GM19239 (cell line): ENCODE data around the gene PTPN7.
"Not testable (repeated sequence)": the region's sequence is repeated elsewhere in the genome, so short reads cannot be mapped to it uniquely, and the experiment has no call there.

Experiments used
- DNase-seq: peaks from one replicate; pipeline ENCODE4 v3.0.0; 2011; ENCODE audit warnings: low spot score; ENCODE audit not compliant: insufficient read length
- FAIRE-seq: peaks from 2 replicates; lab custom pipeline; 2011; peaks lifted over from hg19 to GRCh38; lab: Jason Lieb, UNC

Gene PTPN7

DNA sequence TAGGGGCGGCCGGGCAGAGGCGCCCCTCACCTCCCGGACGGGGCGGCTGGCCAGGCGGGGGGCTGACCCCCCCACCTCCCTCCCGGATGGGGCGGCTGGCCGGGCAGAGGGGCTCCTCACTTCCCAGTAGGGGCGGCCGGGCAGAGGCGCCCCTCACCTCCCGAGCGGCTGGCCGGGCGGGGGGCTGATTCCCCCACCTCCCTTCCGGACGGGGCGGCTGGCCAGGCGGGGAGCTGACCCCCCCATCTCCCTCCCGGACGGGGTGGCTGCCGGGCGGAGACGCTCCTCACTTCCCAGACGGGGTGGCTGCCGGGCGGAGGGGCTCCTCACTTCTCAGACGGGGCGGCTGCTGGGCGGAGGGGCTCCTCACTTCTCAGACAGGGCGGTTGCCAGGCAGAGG lies 31.0 kb upstream of the PTPN7 start:
- not testable (repeated sequence) for DNase-seq, FAIRE-seq

DNA sequence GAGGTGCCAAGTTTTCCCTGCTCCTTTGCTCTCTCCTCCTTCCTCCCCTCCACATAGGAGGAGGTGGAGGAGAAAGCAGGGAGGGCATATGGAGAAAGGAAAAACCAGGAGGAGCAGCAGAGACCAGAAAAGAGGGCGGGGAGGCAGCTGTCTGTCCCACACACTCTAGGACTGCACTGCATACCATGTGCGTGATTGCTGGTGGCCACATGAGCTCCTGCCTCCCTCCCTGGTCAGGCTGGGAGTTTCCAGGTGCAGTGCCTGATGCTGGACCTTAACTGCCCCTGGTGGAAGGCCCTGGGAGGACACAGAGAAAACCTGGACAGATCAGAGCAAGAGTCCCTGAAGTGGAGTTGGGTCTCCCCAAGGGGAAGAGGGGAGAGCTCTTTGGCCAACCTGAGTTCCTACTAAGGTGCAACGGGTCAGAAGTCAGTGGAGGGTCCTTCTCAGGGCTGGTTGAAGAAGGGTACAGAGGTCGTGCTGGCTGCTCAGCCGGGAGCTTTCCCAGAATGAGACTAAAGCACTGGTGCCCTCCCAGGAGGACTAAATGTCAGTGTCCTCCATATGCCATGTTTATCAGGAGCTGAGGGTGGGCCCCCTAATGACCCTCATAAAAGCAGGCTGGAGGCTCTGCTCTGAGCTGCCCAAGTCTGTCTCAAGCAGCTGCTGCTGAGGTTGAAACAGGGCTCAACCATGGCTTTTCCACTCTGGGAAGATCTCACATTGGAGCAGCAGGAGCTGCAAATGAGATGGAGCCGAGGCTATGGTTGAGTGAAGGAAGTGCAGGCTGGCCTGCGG lies 29.7 kb upstream of the PTPN7 start:
- no peak for DNase-seq
- FAIRE-seq, result no peak

- FAIRE-seq, result no peak
- no peak for DNase-seq
These were observed 28.8 kb upstream of the PTPN7 start for GRCh38 chr1:202189001-202189790.

DNA sequence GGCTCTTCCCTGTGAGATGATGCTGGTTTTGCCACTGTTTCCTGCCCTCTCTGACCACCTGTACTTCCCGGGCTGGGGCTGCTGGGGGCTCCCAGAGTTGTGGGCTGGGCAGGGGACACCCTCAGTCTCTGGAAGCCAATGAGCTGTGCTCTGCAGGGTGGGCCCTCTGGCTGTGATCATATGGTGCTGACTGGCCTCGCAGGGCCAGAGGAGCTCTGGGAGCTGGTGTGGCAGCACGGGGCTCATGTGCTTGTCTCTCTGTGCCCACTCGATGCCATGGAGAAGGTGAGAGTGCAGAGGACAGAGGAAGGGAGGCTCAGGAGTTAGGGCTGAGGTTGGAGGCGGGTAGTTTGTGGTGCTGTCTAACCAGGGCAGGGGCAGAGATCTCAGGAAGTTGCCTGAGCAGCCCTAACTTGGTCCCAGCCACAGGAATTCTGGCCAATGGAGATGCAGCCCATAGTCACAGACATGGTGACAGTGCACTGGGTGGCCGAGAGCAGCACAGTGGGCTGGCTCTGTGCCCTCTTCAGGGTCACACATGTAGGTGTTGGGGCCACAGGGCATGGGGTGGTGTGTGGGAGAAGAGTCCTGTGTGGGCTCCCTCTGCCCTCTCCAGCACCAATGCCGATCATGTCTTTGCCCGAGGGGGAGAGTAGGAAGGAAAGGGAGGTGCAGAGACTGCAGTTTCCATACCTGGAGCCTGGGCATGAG lies 27.4 kb upstream of the PTPN7 start:
- FAIRE-seq, result no peak

DNA sequence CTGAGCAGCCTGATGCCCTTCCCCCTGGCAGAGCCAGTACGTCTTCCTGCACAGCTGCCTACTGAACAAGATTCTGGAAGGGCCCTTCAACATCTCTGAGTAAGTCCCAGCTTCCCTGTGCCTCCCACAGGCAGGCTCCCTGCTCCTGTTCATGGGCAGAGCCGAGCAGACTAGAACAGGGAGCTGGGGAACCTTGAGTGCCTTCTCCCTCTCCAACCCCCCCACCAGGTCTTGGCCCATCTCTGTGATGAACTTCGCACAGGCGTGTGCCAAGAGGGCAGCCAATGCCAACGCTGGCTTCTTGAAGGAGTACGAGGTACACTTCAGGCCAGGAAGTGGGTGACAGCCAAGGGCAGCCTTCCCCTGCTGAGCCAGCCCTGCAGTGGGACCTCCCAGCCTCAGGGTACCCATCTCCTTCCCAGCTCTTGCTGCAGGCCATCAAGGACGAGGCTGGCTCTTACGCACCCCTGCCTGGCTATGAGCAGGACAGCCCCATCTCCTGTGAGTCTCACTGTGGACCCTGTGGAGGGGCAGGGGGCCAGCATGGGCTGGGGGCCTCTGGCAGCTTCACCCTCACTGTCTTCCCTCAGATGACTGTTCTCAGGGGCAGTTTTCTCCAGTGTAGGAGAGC lies 26.8 kb upstream of the PTPN7 start:
- FAIRE-seq, result no peak

More for the DNA sequence above, 27.4 kb upstream of the PTPN7 start:
- DNase-seq, result no peak

GRCh38 chr1:202186327-202186726 lies 25.9 kb upstream of the PTPN7 start:
- FAIRE-seq (no peak), DNase-seq (no peak)

More for the DNA sequence above, 26.8 kb upstream of the PTPN7 start:
- no peak for DNase-seq

DNA sequence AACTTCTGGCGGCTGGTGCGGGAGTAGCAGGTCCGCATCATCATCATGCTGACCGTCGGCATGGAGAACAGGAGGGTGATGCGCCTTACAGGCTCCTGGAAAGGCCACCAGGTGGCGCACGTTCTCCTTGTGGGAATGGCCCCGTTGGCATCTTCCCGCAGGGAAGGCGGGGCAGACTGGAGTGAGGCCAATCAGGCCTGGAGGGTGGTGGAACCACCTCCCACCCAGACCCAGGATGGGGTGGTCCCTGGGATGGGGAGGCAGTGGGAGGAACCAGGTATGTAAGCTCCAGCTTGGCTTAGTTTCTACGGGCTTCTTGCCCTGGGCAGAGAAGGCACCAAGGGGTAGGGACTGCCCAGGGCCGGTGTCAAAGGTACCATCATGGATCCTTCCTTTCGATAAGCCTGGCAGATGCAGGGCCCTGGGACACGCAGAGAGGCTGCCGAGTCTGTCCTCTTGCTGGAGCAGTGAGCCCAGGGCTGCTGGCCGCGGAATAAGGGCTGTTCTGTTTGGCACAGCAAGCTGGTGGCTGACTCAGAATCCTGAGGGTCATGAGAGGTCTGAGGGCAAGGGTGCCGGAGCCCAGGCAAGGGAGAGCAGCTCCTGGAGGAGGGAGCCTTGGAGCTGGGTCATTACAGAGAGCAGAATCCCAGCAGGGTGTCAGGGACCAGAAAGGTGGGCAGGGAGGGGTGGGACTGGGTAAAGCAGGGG lies 24.5 kb upstream of the PTPN7 start:
- DNase-seq, result peak; percentile 66
- FAIRE-seq, result peak; percentile 78

DNA sequence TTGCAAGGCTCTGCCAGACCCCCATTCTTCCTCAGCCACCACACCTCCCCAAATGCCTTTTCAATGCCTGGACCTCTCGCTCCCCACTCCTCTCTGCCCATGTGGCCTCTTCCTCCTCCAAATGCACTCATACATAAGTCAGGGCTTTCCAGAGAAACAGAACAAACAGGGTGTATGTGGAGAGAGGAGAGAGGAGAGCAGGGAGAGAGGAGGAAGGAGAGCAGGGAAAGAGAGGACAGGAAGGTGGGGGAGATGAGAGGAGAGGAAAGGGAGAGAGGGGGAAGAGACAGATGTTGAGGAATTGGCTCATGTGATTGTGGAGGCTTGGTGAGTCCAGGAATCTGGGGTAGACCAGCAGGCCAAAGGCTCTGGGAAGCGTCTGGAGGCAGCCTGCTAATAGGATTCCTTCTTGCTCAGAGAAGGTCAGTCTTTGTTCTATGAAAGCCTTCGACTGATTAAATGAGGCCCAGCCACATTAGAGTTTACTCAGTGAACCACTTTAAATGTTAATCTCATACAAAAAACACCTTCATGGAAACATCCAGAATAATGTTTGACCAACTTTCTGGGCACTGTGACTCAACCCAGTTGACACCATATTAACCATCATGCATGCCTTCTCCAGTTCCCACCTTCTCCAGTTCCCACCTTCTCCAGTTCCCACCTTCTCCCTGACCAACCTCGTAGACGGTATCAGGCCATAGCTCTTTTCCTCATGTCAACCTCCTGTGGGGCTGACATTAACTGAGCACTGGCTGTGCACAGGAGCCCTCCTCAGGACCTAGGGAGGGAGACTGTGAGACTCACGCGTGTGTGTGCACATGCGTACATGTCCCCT lies 21.9 kb upstream of the PTPN7 start:
- DNase-seq, result no peak
- FAIRE-seq, result no peak

DNA sequence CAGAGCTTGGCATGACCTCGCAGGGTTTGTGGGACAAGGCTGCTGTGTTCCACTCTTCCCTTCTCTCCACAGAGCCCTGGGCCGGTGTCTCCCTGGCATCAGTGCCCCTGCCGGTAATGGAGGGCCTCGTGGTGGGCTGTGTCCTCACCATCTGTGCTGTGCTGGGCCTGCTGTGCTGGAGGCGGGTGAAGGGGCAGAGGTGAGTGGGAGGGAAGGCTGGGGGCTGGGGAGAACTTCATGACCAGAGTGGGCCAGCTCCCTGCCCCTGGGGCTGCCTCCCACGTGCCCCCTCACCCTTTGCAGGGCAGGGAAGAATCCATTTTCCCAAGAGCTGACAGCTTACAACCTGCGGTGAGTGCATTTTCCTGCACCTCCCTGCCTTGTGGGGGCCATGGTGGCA lies 21.2 kb upstream of the PTPN7 start:
- DNase-seq, result no peak
- FAIRE-seq, result no peak

GRCh38 chr1:202180751-202181139 lies 20.3 kb upstream of the PTPN7 start:
- not testable (repeated sequence) for DNase-seq, FAIRE-seq

DNA sequence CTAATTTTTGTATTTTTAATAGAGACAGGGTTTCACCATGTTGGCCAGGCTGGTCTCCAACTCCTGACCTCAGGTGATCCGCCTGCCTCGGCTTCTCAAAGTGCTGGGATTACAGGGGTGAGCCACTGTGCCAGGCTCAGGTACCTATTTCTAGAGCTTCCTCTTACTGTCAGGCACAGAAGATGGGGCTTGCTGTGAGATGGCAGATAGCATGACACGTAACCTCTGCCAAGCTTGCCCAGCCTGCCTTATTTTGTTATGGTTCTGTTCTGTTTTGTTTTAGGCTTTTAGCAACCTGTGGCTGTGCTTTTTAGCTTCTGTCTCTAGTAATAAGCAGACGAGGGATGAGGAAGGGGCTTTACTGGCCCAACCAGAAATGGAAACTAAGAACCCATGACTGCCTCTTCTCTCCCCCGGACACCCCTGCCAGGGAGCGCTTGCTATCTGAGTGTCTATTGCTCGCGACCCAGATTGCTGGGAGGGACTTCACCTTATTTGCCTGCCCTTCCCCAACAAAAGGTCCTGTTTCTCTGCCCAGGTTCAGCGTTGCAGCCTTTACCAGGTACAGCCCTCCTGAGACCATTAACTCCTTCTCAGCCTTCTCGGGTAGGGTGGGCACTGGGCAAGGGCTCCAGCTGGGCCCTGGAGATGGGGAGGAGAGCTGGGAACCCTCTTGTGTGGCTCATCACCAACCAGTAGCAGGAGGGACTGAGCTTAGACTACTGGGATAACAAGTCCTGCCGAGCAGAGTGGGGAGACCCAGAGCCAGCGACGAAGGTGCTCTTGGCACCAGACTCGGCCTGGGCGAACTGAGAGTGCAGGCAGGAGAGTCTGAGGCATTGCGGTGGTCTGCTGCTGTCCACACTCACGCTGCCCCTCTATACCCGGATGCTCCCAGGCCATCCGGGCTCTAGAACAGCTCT lies 19.7 kb upstream of the PTPN7 start:
- no peak for FAIRE-seq
- DNase-seq, result no peak

DNA sequence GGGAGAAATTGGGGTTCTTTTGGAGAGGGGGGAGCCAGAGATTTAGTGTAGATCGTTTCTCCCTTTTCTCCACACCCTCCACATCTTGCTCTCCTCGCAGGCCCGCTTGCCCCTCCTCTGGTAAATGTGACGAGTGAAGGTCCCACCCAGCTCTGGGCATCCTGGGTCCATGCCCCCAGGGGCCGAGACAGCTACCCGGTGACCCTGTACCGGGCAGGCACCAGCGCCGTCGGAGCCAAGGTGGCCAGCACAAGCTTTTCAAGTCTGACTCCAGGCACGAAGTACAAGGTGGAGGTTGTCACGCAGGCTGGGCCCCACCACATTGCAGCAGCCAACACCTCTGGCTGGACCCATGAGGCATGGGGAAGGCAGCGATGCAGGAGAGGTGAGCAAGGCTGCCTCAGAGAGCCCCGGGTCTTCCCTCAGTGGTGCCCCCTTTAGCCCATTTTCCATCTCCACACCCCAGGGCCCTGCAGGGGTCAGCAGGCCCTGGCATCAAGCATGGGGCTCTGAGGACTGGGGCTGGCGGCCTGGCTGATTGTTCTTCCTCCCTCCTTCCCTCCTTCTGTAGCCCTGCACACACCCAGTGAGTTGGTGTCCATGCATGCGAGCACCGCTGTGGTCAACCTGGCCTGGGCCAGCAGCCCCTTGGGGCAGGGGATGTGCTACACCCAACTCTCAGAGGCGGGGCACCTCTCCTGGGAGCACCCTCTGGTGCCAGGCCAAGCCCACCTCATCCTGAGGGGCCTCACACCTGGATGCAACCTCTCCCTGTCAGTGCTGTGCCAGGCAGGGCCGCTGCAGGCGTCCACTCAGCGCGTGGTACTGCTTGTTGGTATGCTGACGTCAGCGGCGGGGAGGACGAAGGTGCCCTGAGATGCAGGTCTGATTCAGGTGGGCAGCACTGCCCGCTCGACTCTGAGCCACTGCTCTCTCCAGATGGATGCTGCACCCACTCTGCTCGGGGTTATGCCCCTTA lies 16.8 kb upstream of the PTPN7 start:
- DNase-seq, result no peak
- FAIRE-seq, result no peak

GRCh38 chr1:202173993-202174392 lies 13.6 kb upstream of the PTPN7 start:
- FAIRE-seq (no peak), DNase-seq (no peak)

DNA sequence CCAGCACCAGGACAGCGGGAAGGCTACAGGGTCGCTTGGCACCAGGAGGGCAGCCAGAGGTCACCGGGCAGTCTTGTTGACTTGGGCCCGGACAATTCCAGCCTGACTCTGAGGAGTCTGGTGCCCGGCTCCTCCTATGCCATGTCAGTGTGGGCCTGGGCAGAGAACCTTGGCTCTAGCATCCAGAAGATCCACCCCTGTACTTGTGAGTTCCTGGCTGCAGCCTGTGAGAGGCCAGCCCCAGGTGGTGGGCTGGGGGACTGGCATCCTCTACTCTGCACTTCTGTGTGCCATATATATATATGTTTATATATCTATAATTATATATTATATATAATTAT lies 11.6 kb upstream of the PTPN7 start:
- DNase-seq, result no peak
- FAIRE-seq, result no peak

GRCh38 chr1:202171292-202172014 lies 11.1 kb upstream of the PTPN7 start:
- no peak for DNase-seq
- no peak for FAIRE-seq

- FAIRE-seq (no peak), DNase-seq (no peak)
These were observed 10.3 kb upstream of the PTPN7 start for GRCh38 chr1:202170726-202171125.
